Vagina (tissue), 2 donors: ENCODE results near the gene TCP11L2. TPM values are rescaled to one million over a fixed set of nuclear protein-coding genes. Genes with fewer than 3 reads are reported as not detected.

Experiments used
- DNase-seq, 2 donors: peaks; one replicate each; pipeline ENCODE4 v3.0.0-alpha.2; 2017; ENCODE audit errors: extremely low spot score in 2 of 2
- H3K27ac ChIP-seq: fragments of 200-600 bp; sonication (generic); one replicate; pipeline ENCODE4 v1.5.1; 2019
- H3K27me3 ChIP-seq: fragments of 200-600 bp; sonication (generic); one replicate; pipeline ENCODE4 v1.5.1; 2019
- H3K36me3 ChIP-seq, 2 donors: fragments of 200-600 bp; sonication (generic); one replicate each; pipeline ENCODE4 v1.5.1; 2017 to 2019
- H3K4me1 ChIP-seq: fragments of 200-600 bp; sonication (generic); one replicate; pipeline ENCODE4 v1.5.1; 2019
- H3K4me3 ChIP-seq, 2 donors: fragments of 200-600 bp; sonication (generic); 1 replicate in 1 of 2; 2 replicates in 1 of 2; pipeline ENCODE4 v1.5.1; 2016 to 2019
- H3K9me3 ChIP-seq: fragments of 200-600 bp; sonication (generic); one replicate; pipeline ENCODE4 v1.5.1; 2019
- CTCF ChIP-seq, 3 experiments: fragments of 450-650 bp in 2 of 3; fragments of 200-600 bp in 1 of 3; sonication (generic) in 1 of 3; IDR thresholded peaks; one replicate each; pipeline ENCODE4 v1.5.1; 2017 to 2019; ENCODE audit warnings: antibody characterized with exemption in 3 of 3, mild to moderate bottlenecking in 2 of 3, moderate library complexity in 2 of 3
- POLR2A ChIP-seq, 2 donors: fragments of 450-650 bp; IDR thresholded peaks; one replicate each; pipeline ENCODE4 v1.6.1; 2017; ENCODE audit warnings: antibody characterized with exemption in 2 of 2, mild to moderate bottlenecking in 2 of 2, moderate library complexity in 2 of 2
- POLR2AphosphoS5 ChIP-seq, 2 donors: sonication (generic); formaldehyde crosslinking; IDR thresholded peaks; one replicate each; pipeline ENCODE4 v1.9.0; 2017; ENCODE audit warnings: antibody characterized with exemption in 2 of 2, mild to moderate bottlenecking in 2 of 2, low read depth in 1 of 2; ENCODE audit not compliant: insufficient read depth in 1 of 2
- intact Hi-C: fragments of 100-400 bp; cut with DNase I; formaldehyde crosslinking; loops from one replicate; pipeline ENCODE4 v1.15.1; 2023
- total RNA-seq: library from RNA; depleted of rRNA; stranded (reverse); fragments of >200 nt; gene quantifications from one replicate; pipeline ENCODE4 v1.2.3, GENCODE V29; 2016

The TCP11L2 gene
- 47.1 TPM for total RNA-seq

GRCh38 chr12:106302401-106303201, at the start of gene TCP11L2:
TCP11L2 (plus strand) TSS chr12:106302733; CDS start chr12:106311076, 8,343 bp downstream.
- DNase-seq: no peak
- Histone ChIP-seq H3K4me1 (peaks cover 59% of the 10 kb centered on the region), H3K27me3 (no peaks in the 10 kb centered on the region), H3K9me3 (no peaks in the 10 kb centered on the region), H3K27ac (peak within 1 kb of the TSS; percentile 99), H3K36me3 (no peaks in the 10 kb centered on the region), H3K4me3 (peak within 1 kb of the TSS; percentile 92 to 96)
- intact Hi-C loops: loop anchor here (1.0 to 2.0 kb wide), 2 partner anchors 54 to 55 kb away; partner anchors contain the start of gene POLR3B
- no peak for TF ChIP-seq CTCF (IDR thresholded peaks at IDR 0.05)
- TF ChIP-seq POLR2A (IDR thresholded peaks at IDR 0.05): peak in 1 of 2 donors; percentile 35
- peak; percentile 51 to 84 for TF ChIP-seq POLR2AphosphoS5 (IDR thresholded peaks at IDR 0.05; ENCODE audit: insufficient read depth in 1 of 2, low read depth in 1 of 2)

GRCh38 chr12:106254724-106255123, 47.8 kb upstream of the TCP11L2 start:
- Histone ChIP-seq H3K4me3 (no peak overlapping the region), H3K4me1 (peaks cover 6% of the 10 kb centered on the region), H3K27ac (no peak overlapping the region), H3K9me3 (no peaks in the 10 kb centered on the region), H3K27me3 (no peaks in the 10 kb centered on the region), H3K36me3 (no peaks in the 10 kb centered on the region)
- TF ChIP-seq POLR2A (IDR thresholded peaks at IDR 0.05): no peak
- TF ChIP-seq CTCF (IDR thresholded peaks at IDR 0.05): no peak
- TF ChIP-seq POLR2AphosphoS5 (IDR thresholded peaks at IDR 0.05; ENCODE audit: insufficient read depth in 1 of 2, low read depth in 1 of 2): no peak
- DNase-seq: no peak
- intact Hi-C loops: no loop called here

GRCh38 chr12:106255493-106255892, 47.0 kb upstream of the TCP11L2 start:
- no peak overlapping the region for H3K27ac ChIP-seq
- H3K4me1 ChIP-seq: peaks cover 3% of the 10 kb centered on the region
- intact Hi-C loops: no loop called here
- H3K27me3 ChIP-seq: no peaks in the 10 kb centered on the region
- no peak for TF ChIP-seq POLR2AphosphoS5 (IDR thresholded peaks at IDR 0.05; ENCODE audit: insufficient read depth in 1 of 2, low read depth in 1 of 2)
- no peak for TF ChIP-seq CTCF (IDR thresholded peaks at IDR 0.05)
- TF ChIP-seq POLR2A (IDR thresholded peaks at IDR 0.05): no peak
- no peak overlapping the region for H3K4me3 ChIP-seq
- no peaks in the 10 kb centered on the region for H3K36me3 ChIP-seq
- peak in 1 of 2 donors; percentile 29 for DNase-seq
- H3K9me3 ChIP-seq: no peaks in the 10 kb centered on the region

DNA sequence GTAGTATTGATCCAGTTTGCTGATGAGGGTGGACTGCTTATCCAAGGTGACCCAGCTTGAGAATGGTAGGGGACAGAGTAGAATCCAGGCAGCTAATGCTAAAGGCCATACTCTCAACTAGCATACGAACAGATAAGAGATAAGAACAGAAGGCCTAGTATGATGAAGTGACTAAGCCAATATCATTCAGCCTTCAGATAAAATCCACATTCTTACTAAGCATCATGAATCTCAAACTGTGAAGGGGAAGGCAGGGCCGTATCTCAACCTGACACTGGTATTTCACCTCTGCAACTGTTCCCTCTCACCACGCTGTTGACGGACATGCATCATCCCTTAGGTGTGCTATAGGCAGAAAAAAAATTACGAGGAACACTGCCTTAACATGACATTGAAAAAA, 46.6 kb upstream of the TCP11L2 start:
- Histone ChIP-seq H3K27ac (no peak overlapping the region), H3K4me3 (no peak overlapping the region), H3K27me3 (no peaks in the 10 kb centered on the region), H3K4me1 (peaks cover 3% of the 10 kb centered on the region), H3K9me3 (no peaks in the 10 kb centered on the region), H3K36me3 (no peaks in the 10 kb centered on the region)
- intact Hi-C loops: no loop called here
- no peak for TF ChIP-seq CTCF (IDR thresholded peaks at IDR 0.05)
- no peak for TF ChIP-seq POLR2A (IDR thresholded peaks at IDR 0.05)
- no peak for TF ChIP-seq POLR2AphosphoS5 (IDR thresholded peaks at IDR 0.05; ENCODE audit: insufficient read depth in 1 of 2, low read depth in 1 of 2)
- DNase-seq: no peak

GRCh38 chr12:106256524-106256923, 46.0 kb upstream of the TCP11L2 start:
- no peaks in the 10 kb centered on the region for H3K27me3 ChIP-seq
- H3K27ac ChIP-seq: no peak overlapping the region
- H3K4me1 ChIP-seq: peaks cover 3% of the 10 kb centered on the region
- H3K36me3 ChIP-seq: no peaks in the 10 kb centered on the region
- peak in 1 of 2 donors; percentile 32 for DNase-seq
- TF ChIP-seq CTCF (IDR thresholded peaks at IDR 0.05): no peak
- no peak for TF ChIP-seq POLR2AphosphoS5 (IDR thresholded peaks at IDR 0.05; ENCODE audit: insufficient read depth in 1 of 2, low read depth in 1 of 2)
- no peak for TF ChIP-seq POLR2A (IDR thresholded peaks at IDR 0.05)
- H3K9me3 ChIP-seq: no peaks in the 10 kb centered on the region
- intact Hi-C loops: no loop called here
- H3K4me3 ChIP-seq: no peak overlapping the region
